ENCODE data around the gene AOPEP.

The AOPEP gene

GRCh38 chr9:95061916-95062595 lies 335.6 kb downstream of the AOPEP start:
- no peak for DNase-seq (ENCODE audit: low spot score)

- no peak for DNase-seq (ENCODE audit: low spot score)
These were observed 336.1 kb downstream of the AOPEP start for GRCh38 chr9:95062596-95063065.

GRCh38 chr9:95063300-95063699 lies 336.8 kb downstream of the AOPEP start:
- no peak for DNase-seq (ENCODE audit: low spot score)

- DNase-seq (ENCODE audit: low spot score) = no peak
These were observed 338.7 kb downstream of the AOPEP start for GRCh38 chr9:95065224-95065623.

- no peak for DNase-seq (ENCODE audit: low spot score)
These were observed 340.6 kb downstream of the AOPEP start for GRCh38 chr9:95067057-95067456.

- no peak for DNase-seq (ENCODE audit: low spot score)
These were observed 341.4 kb downstream of the AOPEP start for GRCh38 chr9:95067897-95068296.

GRCh38 chr9:95070549-95071021 lies 344.1 kb downstream of the AOPEP start:
- DNase-seq (ENCODE audit: low spot score) = no peak

- DNase-seq (ENCODE audit: low spot score) = no peak
These were observed 345.0 kb downstream of the AOPEP start for GRCh38 chr9:95071450-95071849.

GRCh38 chr9:95071925-95072324 lies 345.4 kb downstream of the AOPEP start:
- no peak for DNase-seq (ENCODE audit: low spot score)

- no peak for DNase-seq (ENCODE audit: low spot score)
These were observed 346.6 kb downstream of the AOPEP start for GRCh38 chr9:95073042-95073607.

- DNase-seq (ENCODE audit: low spot score) = no peak
These were observed 347.4 kb downstream of the AOPEP start for GRCh38 chr9:95073918-95074317.

- DNase-seq (ENCODE audit: low spot score) = no peak
These were observed 348.1 kb downstream of the AOPEP start for GRCh38 chr9:95074632-95075031.

GRCh38 chr9:95075700-95076099 lies 349.2 kb downstream of the AOPEP start:
- DNase-seq (ENCODE audit: low spot score) = no peak

- no peak for DNase-seq (ENCODE audit: low spot score)
These were observed 350.2 kb downstream of the AOPEP start for GRCh38 chr9:95076696-95077052.

GRCh38 chr9:95077053-95077765 lies 350.7 kb downstream of the AOPEP start:
- DNase-seq (ENCODE audit: low spot score) = no peak

- no peak for DNase-seq (ENCODE audit: low spot score)
These were observed 351.4 kb downstream of the AOPEP start for GRCh38 chr9:95077766-95078370.

- no peak for DNase-seq (ENCODE audit: low spot score)
These were observed 352.0 kb downstream of the AOPEP start for GRCh38 chr9:95078511-95078910.

GRCh38 chr9:95078939-95079338 lies 352.4 kb downstream of the AOPEP start:
- DNase-seq (ENCODE audit: low spot score) = no peak

- no peak for DNase-seq (ENCODE audit: low spot score)
These were observed 353.0 kb downstream of the AOPEP start for GRCh38 chr9:95079461-95079860.

GRCh38 chr9:95080961-95081647 lies 354.6 kb downstream of the AOPEP start:
- peak; percentile 98 for DNase-seq (ENCODE audit: low spot score)

- no peak for DNase-seq (ENCODE audit: low spot score)
These were observed 355.5 kb downstream of the AOPEP start for GRCh38 chr9:95081998-95082397.

- DNase-seq (ENCODE audit: low spot score) = no peak
These were observed 356.0 kb downstream of the AOPEP start for GRCh38 chr9:95082401-95083084.

All from pons (tissue), 1 donor.